ENCODE data around the gene TDRD9. TPM values are rescaled to one million over a fixed set of nuclear protein-coding genes. Genes with fewer than 3 reads are reported as not detected.
A peak's percentile ranks its signal among the peaks of the same experiment; 100 is the strongest.

The TDRD9 gene
- total RNA-seq, 1 experiment from 2014 or later: not detected

- no peaks in the 10 kb centered on the region; the same call in 1 of the 2 replicates for H3K27me3 ChIP-seq
- no peaks in the 10 kb centered on the region for H3K4me1 ChIP-seq
- H3K4me3 ChIP-seq: no peak overlapping the region
- no peak overlapping the region for H3K27ac ChIP-seq
- no peak for DNase-seq
- H3K9me3 ChIP-seq (replicated peaks): peaks cover 6% of the 10 kb centered on the region; the same call in 1 of the 2 replicates
- H3K36me3 ChIP-seq: no peaks in the 10 kb centered on the region
Observed at GRCh38 chr14:104062281-104062680, 134.0 kb downstream of the TDRD9 start.

DNA sequence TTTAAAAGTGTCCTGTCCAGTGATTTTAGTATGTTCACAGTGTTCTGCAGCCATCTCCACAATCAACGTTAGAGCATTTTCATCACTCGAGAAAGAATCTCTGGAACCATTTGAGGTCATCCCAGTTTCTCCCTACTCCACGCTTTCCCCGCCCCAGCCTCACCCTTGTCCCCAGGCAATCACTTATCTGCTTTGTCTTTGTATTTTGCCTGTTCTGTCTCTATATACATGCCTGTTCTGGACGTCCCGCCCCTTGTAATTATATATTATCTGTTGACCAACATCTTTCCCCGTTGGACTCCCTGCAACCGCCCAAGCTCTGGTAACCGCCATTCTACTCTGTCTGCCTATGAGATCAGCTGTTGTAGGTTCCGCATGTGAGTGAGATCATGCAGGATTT, 135.7 kb downstream of the TDRD9 start:
- no peak for DNase-seq
- H3K27ac ChIP-seq: no peak overlapping the region

GRCh38 chr14:104066279-104066678, 138.0 kb downstream of the TDRD9 start:
- Histone ChIP-seq H3K27me3 (no peaks in the 10 kb centered on the region; the same call in none of the 2 replicates), H3K4me1 (no peaks in the 10 kb centered on the region), H3K36me3 (no peaks in the 10 kb centered on the region), H3K4me3 (no peak overlapping the region), H3K27ac (no peak overlapping the region), H3K9me3 (replicated peaks) (peaks cover 8% of the 10 kb centered on the region; the same call in 1 of the 2 replicates)
- DNase-seq: no peak

More for the DNA sequence above, 135.7 kb downstream of the TDRD9 start:
- H3K4me1 ChIP-seq: no peaks in the 10 kb centered on the region
- H3K27me3 ChIP-seq: no peaks in the 10 kb centered on the region; the same call in none of the 2 replicates
- H3K4me3 ChIP-seq: no peak overlapping the region
- peaks cover 8% of the 10 kb centered on the region; the same call in 1 of the 2 replicates for H3K9me3 ChIP-seq (replicated peaks)
- H3K36me3 ChIP-seq: no peaks in the 10 kb centered on the region

DNA sequence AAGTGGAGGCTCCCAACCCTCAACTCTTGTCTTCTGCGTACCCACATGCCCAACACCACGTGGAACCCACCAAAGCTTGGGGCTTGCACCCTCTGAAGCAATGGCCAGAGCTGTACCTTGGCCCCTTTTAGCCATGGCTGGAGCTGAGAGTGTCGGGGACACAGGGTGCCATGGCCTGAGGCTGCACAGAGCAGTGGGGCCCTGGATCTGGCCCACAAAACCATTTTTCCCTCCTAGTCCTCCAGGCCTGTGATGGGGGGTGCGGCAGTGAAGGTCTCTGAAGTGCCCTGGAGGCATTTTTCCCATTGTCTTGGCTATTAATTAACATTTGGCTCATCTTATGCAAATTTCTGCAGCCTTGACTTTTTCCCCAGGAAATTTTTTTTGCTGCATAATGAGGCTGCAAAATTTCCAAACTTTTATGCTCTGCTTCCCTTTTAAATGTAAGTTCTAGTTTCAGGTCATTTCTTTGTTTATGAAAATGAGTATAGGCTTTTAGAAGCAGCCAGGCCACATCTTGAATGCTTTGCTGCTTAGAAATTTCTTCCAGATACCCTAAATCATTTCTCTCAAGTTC, 138.6 kb downstream of the TDRD9 start:
- peaks cover 8% of the 10 kb centered on the region; the same call in 1 of the 2 replicates for H3K9me3 ChIP-seq (replicated peaks)
- H3K4me3 ChIP-seq: no peak overlapping the region
- H3K27me3 ChIP-seq: no peaks in the 10 kb centered on the region; the same call in none of the 2 replicates
- no peak for DNase-seq
- no peaks in the 10 kb centered on the region for H3K4me1 ChIP-seq
- H3K27ac ChIP-seq: no peak overlapping the region
- H3K36me3 ChIP-seq: no peaks in the 10 kb centered on the region

DNA sequence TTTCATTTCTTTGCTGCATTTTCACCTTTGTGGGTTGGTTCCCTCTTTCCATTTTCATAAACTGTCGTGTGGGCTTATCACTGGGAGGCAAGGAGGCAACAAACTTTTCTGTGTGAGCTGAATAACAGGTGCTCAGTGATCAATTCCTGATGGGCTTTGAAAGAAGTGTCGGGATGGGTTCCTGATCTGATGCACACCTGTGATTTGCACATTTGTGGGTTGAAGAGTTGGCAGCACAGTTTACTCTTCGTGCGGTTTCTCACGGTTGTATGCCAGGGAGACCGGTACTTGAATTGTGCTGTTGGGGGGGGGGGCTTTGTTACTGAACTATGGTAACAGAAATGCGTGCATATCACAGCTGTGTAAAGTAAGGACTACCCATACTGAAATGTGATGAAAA, 141.3 kb downstream of the TDRD9 start:
- H3K36me3 ChIP-seq: no peaks in the 10 kb centered on the region
- H3K4me3 ChIP-seq: no peak overlapping the region
- no peak overlapping the region for H3K27ac ChIP-seq
- H3K9me3 ChIP-seq (replicated peaks): peaks cover 17% of the 10 kb centered on the region
- no peak for DNase-seq
- no peaks in the 10 kb centered on the region for H3K4me1 ChIP-seq
- no peaks in the 10 kb centered on the region; the same call in none of the 2 replicates for H3K27me3 ChIP-seq

DNA sequence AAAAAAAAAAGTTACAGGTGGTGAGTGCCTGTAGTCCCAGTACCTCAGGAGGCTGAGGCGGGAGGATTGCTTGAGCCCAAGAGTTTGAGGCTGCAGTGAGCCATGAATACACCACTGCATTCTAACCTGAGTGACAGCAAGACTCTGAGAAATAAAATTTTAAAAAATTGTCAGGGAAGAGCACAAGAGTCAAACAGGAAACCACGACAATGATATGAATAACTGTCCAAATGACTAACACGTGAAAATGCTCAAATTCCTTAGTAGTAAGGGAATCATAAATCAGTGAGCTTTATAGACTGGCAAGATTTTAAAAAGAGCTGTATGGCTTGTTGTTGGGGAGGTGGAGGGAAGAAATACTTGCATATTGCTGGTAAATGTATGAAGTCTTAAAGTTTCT, 144.3 kb downstream of the TDRD9 start:
- DNase-seq: no peak
- Histone ChIP-seq H3K4me1 (no peaks in the 10 kb centered on the region), H3K36me3 (no peaks in the 10 kb centered on the region), H3K4me3 (no peak overlapping the region), H3K27ac (no peak overlapping the region), H3K9me3 (replicated peaks) (peaks cover 9% of the 10 kb centered on the region; the same call in 1 of the 2 replicates), H3K27me3 (no peaks in the 10 kb centered on the region; the same call in 1 of the 2 replicates)

GRCh38 chr14:104073764-104074163, 145.5 kb downstream of the TDRD9 start:
- Histone ChIP-seq H3K27me3 (no peaks in the 10 kb centered on the region; the same call in 1 of the 2 replicates), H3K4me1 (no peaks in the 10 kb centered on the region), H3K27ac (no peak overlapping the region), H3K9me3 (replicated peaks) (peaks cover 9% of the 10 kb centered on the region; the same call in 1 of the 2 replicates), H3K36me3 (no peaks in the 10 kb centered on the region), H3K4me3 (no peak overlapping the region)
- no peak for DNase-seq

- Histone ChIP-seq H3K36me3 (no peaks in the 10 kb centered on the region), H3K9me3 (replicated peaks) (peaks cover 9% of the 10 kb centered on the region; the same call in 1 of the 2 replicates), H3K27ac (no peak overlapping the region), H3K4me3 (no peak overlapping the region), H3K4me1 (no peaks in the 10 kb centered on the region), H3K27me3 (no peaks in the 10 kb centered on the region)
- peak in 1 of 2 experiments; percentile 41 for DNase-seq
Observed at GRCh38 chr14:104075530-104076151, 147.4 kb downstream of the TDRD9 start.

DNA sequence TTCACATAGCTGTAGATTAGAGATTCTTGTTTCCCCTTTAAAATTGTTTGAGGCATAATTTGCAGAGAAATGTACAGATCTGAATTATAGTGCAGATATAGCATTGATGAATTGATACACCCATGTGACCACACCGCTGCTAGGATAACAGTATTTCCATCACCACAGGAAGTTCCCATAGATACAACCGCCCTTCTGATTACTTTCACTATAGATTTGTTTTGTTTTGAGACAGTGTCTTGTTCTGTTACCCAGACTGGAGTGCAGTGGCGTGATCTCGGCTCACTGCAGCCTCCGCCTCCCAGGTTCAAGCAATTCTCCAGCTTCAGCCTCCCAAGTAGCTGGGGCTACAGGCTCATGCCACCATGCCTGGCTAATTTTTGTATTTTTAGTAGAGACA, 148.5 kb downstream of the TDRD9 start:
- Histone ChIP-seq H3K27ac (no peak overlapping the region), H3K4me1 (no peaks in the 10 kb centered on the region), H3K27me3 (no peaks in the 10 kb centered on the region), H3K36me3 (no peaks in the 10 kb centered on the region), H3K4me3 (no peak overlapping the region), H3K9me3 (replicated peaks) (peaks cover 9% of the 10 kb centered on the region; the same call in 1 of the 2 replicates)
- DNase-seq: no peak

DNA sequence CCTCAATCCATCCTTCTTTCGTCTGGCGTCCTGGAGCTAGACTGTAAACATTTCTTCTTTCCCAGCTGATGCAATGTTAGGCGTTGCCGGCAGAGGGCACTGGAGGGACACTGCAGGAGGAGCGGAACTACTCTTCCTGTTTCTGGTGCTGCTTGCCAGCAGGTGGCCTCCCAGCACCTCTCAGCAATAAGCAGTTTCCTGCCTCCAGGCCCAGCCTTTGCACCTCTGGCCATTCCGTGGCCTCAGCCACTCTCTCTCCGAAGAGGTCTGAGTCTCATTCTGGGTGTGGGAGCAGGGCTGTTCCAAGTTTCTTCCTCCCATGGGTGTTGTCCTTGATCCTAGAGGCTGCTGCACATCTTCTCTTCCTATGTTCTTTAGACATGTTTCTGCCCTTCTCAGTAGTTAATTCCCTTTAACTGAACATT, 149.8 kb downstream of the TDRD9 start:
- peaks cover 5% of the 10 kb centered on the region; the same call in 1 of the 2 replicates for H3K9me3 ChIP-seq (replicated peaks)
- H3K36me3 ChIP-seq: no peaks in the 10 kb centered on the region
- no peaks in the 10 kb centered on the region for H3K4me1 ChIP-seq
- DNase-seq: peak; percentile 91 to 95
- no peak overlapping the region for H3K27ac ChIP-seq
- no peak overlapping the region for H3K4me3 ChIP-seq
- H3K27me3 ChIP-seq: 0 out of 2 replicates have a peak, but pooled peaks cover 2% of the 10 kb centered on the region

DNA sequence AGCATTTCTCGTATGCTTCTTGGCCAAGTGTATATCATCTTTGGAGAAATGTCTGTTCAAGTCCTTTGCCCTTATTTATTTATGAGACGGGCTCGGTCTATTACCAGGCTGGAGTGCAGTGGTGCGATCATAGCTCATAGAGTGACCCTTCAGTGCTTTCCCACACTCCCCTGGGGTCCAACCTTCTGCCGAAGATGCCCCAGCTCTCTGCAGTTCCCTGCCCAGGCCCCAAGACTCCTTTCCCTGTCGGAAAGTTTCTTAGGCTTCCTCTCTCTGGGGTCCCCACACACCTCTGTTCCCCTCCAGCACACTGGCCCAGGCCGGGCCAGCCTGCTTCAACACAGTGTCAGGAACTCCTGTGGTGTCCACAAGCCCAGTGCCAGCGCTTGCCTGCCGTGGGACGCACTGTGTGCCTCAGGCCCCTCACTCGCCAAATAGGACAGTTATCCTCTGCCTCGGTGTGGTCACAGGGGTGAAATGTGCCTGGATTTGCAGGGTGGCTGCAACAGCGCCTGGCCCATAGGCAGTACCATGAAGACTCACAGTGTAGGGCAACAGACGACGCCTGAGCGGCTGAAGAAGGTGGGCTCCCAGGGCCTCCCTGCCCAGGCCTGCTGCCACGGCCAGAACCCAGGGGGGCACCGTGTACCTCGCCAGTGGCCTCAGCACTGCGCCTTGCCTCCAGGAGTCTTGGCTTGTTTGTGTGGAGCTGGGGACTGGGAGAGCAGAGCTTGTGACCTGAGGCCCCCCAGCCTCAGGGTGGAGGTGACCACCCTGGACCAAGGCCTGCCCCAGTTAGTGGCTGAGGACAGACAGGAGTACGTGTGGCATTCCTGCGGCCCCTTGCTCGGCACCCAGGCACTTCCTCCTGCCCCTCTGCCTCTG, 152.4 kb downstream of the TDRD9 start:
- Histone ChIP-seq H3K27me3 (0 out of 2 replicates have a peak, but pooled peaks cover 4% of the 10 kb centered on the region), H3K27ac (no peak overlapping the region), H3K4me1 (peaks cover 2% of the 10 kb centered on the region; the same call in 1 of the 2 replicates), H3K9me3 (replicated peaks) (no peaks in the 10 kb centered on the region; the same call in 1 of the 2 replicates), H3K36me3 (no peaks in the 10 kb centered on the region), H3K4me3 (no peak overlapping the region)
- DNase-seq: no peak

DNA sequence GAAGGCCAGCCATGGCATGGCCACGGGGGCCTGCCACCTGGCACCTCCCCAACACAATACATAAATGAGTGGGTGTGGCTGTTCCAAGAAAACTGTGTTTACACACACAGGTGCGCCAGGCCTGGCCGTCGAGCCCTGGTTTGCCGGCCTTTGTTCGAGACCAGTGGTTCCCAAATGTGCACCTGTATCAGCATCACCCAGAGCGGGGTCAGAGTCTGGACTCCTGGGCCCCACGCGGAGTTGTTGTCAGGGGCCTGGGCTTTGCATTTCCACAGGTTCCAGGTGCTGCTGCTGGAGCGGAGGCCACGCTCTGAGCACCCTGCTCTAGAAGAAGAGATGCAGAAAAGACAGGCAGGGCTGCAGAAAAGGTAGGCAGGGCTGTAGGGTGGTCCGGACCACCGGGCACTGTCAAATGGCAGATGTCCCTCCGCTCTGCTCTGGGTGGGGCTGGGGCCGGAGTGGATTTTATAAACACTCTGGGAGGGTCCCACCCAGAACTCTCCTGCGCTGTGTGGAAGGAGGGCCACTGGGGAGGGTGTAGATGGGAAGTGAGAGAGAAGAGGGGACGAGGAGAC, 153.1 kb downstream of the TDRD9 start:
- H3K4me3 ChIP-seq: no peak overlapping the region
- DNase-seq: no peak
- peaks cover 2% of the 10 kb centered on the region; the same call in 1 of the 2 replicates for H3K4me1 ChIP-seq
- H3K27me3 ChIP-seq: 0 out of 2 replicates have a peak, but pooled peaks cover 4% of the 10 kb centered on the region
- H3K27ac ChIP-seq: no peak overlapping the region
- H3K9me3 ChIP-seq (replicated peaks): no peaks in the 10 kb centered on the region; the same call in 1 of the 2 replicates
- no peaks in the 10 kb centered on the region for H3K36me3 ChIP-seq

DNA sequence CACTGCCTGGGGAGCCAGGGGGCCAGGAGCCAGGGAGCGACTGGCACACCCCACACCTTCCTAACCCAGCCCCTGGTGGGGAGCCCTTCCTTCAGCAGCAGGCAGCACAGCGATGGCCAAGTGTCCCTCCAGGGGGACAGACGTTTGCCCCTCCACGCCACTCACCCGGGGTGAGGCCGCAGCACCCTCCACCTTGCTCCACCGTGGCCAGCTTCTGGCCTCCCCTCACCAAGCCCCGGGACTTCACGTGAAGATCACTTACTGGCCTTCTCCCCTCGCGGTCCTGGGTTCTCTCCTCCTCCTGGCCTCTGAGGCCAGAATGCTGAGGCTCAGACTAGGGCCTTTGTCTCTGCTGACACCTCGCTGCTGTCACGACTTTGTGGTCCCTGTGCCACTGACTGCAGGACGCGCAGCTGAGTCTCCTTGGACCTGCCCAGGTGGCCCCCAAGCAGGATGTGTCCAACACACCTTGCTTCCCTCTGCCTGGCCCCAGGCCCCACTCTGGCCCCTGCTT, 153.8 kb downstream of the TDRD9 start:
- H3K27me3 ChIP-seq: 0 out of 2 replicates have a peak, but pooled peaks cover 4% of the 10 kb centered on the region

DNA sequence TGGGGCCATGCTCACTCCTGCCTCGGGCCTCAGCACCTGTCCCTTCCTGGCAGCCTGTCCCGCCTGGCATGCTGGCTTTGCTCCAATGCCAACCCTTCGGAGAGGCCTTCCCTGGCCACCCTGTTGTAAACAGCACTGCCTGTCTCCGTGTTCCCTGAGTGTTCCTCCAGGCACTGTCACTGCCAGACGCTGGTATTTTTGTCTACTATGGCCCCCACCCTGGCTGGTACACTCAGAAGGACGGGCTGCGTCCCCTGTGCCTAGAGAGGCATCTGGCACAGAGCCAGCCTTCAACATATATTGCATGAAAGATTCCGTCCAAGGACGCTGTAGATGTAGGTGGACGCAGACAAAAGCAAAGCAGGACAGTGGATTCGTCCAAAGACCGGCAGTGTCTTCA, 154.6 kb downstream of the TDRD9 start:
- Histone ChIP-seq H3K27me3 (0 out of 2 replicates have a peak, but pooled peaks cover 4% of the 10 kb centered on the region), H3K27ac (no peak overlapping the region), H3K36me3 (no peaks in the 10 kb centered on the region), H3K4me3 (no peak overlapping the region), H3K4me1 (peaks cover 11% of the 10 kb centered on the region; the same call in 1 of the 2 replicates), H3K9me3 (replicated peaks) (no peaks in the 10 kb centered on the region; the same call in 1 of the 2 replicates)
- DNase-seq: no peak

More for the DNA sequence above, 153.8 kb downstream of the TDRD9 start:
- no peak overlapping the region for H3K27ac ChIP-seq
- no peak for DNase-seq
- peaks cover 3% of the 10 kb centered on the region; the same call in 1 of the 2 replicates for H3K4me1 ChIP-seq
- H3K4me3 ChIP-seq: no peak overlapping the region
- no peaks in the 10 kb centered on the region for H3K36me3 ChIP-seq
- no peaks in the 10 kb centered on the region; the same call in 1 of the 2 replicates for H3K9me3 ChIP-seq (replicated peaks)

Measured in SJCRH30 (cell line).